Psoas muscle (tissue), 8 donors: ENCODE results near the gene KRT78. TPM values are rescaled to one million over a fixed set of nuclear protein-coding genes. Genes with fewer than 3 reads are reported as not detected.
A peak's percentile ranks its signal among the peaks of the same experiment; 100 is the strongest.

ENCODE experiments used
- ATAC-seq, 4 donors: fragments of 200-7000 bp; cut with Tn5 transposase; one replicate each; pipeline ENCODE4 v1.9.1; 2020; ENCODE audit warnings: moderate library complexity in 3 of 4, mild to moderate bottlenecking in 2 of 4
- DNase-seq, 2 donors: peaks; one replicate each; pipeline ENCODE4 v3.0.0-alpha.2; 2020
- H3K27ac ChIP-seq: fragments of 200-600 bp; one replicate; pipeline ENCODE4 v1.8.0; 2022
- H3K27me3 ChIP-seq, 3 donors: fragments of 200-600 bp in 1 of 3; one replicate each; pipeline versions ENCODE4 v1.6.1 to v1.8.0; 2013 to 2022; ENCODE audit warnings: low read length in 2 of 3, mild to moderate bottlenecking in 2 of 3, moderate library complexity in 1 of 3; ENCODE audit not compliant: insufficient read depth in 3 of 3
- H3K36me3 ChIP-seq, 2 donors: fragments of 200-600 bp in 1 of 2; one replicate each; pipeline versions ENCODE4 v1.6.1 to v1.8.0; 2013 to 2022; ENCODE audit warnings: low read depth in 1 of 2, mild to moderate bottlenecking in 1 of 2, moderate library complexity in 1 of 2; ENCODE audit not compliant: insufficient read depth in 1 of 2
- H3K4me1 ChIP-seq: fragments of 200-600 bp; one replicate; pipeline ENCODE4 v1.8.0; 2022
- H3K4me3 ChIP-seq: fragments of 200-600 bp; one replicate; pipeline ENCODE4 v1.8.0; 2022; ENCODE audit warnings: mild to moderate bottlenecking
- H3K9me3 ChIP-seq: fragments of 200-600 bp; one replicate; pipeline ENCODE4 v1.8.0; 2022
- WGBS, 3 donors: extraction: QIAGEN DNeasy Blood & Tissue Kit; methylation state at CpG; one replicate each; pipeline versions ENCODE4 v1.1.6 to v1.1.7; 2013; 5-methylcytosine and 5-hydroxymethylcytosine counted together
- intact Hi-C, 2 donors: fragments of 100-400 bp; cut with DNase I; formaldehyde crosslinking; loops; one replicate each; pipeline versions ENCODE4 v1.11.0 to v1.14.2; 2022
- polyA plus RNA-seq, 3 donors: library from polyadenylated mRNA; stranded (reverse); fragments of 200-250 nt; gene quantifications; one replicate each; pipeline ENCODE4 v1.2.3, GENCODE V29; 2013
- total RNA-seq, 4 donors: library from RNA; stranded (reverse); fragmentation: NEBNext Ultra II Directional in 2 of 4; extraction: Animal tissue kit (Norgen Biotek cat#: 25700) in 2 of 4; gene quantifications; one replicate each; pipeline versions ENCODE4 v1.2.1 to v1.2.4, GENCODE V29; 2021 to 2023
- TF ChIP-seq, protein P1 (sequence below): fragments of 200-600 bp; IDR thresholded peaks from one replicate; pipeline ENCODE4 v1.8.0; 2022; ENCODE audit warnings: antibody characterized with exemption
- donor health status: healthy with polysubstance abuse.
- donor health status: DM: no; HTN: no; CAD: no; lungs with moderate emphysema.
- donor health status: Bipolar disorder and iron deficiency.
- donor health status: healthy.
- donor health status: DM: yes; HTN: yes; CAD: no.
- donor health status: DM: no; HTN: no; CAD: no.
- donor health status: DM: no; HTN: no; CAD: no.
- donor health status: DM: yes; HTN: yes; CAD: no.

KRT78 gene
- total and polyA plus RNA-seq, 7 donors: 0.04 TPM; not detected in 6

DNA sequence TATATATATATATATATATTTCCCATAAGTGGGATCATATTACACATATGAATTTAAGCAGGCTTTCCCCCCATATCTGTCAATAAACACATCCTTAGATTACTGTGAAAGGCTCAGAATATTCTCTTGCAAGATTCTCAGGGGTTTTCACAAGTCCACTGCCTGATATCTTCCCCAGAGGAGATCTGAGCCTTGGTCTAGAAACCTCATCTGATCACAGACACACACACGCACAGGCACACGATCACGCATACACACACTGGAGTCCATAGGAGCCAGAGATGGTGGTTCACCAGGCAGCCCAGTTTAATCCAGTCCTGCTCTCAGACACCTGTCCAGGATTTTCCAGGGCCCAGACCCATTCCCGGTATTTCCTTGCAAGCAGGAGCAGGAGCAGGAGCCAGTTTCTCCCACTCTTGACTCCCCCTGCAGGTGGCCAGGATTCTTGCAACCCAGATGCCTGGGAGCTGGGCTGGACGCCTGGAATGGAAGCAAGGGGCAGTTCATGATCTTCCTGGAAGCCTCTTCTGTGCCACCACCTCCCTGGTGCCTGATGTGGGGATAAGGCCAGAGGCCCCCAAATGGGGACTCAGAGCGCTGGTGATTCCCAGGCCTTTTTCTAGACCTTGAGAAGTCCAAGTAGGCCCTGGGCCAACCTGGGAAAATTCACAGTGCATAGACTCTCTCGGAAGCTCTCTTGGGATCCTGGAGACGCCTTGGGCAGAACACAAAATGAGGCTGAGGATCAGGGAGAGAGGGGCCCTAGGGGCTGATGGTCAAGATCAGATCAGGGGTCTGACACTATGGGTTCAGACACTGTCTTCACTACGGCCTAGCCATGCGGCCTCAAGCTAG is 16.5 kb upstream of the KRT78 start:
- no peaks in the 10 kb centered on the region for H3K9me3 ChIP-seq
- peak; percentile 45 to 65 for DNase-seq
- no peaks in the 10 kb centered on the region for H3K27me3 ChIP-seq
- no peaks in the 10 kb centered on the region for H3K4me1 ChIP-seq
- peak in 2 of 4 donors; percentile 27 to 53 for ATAC-seq
- TF ChIP-seq, protein P1, sequence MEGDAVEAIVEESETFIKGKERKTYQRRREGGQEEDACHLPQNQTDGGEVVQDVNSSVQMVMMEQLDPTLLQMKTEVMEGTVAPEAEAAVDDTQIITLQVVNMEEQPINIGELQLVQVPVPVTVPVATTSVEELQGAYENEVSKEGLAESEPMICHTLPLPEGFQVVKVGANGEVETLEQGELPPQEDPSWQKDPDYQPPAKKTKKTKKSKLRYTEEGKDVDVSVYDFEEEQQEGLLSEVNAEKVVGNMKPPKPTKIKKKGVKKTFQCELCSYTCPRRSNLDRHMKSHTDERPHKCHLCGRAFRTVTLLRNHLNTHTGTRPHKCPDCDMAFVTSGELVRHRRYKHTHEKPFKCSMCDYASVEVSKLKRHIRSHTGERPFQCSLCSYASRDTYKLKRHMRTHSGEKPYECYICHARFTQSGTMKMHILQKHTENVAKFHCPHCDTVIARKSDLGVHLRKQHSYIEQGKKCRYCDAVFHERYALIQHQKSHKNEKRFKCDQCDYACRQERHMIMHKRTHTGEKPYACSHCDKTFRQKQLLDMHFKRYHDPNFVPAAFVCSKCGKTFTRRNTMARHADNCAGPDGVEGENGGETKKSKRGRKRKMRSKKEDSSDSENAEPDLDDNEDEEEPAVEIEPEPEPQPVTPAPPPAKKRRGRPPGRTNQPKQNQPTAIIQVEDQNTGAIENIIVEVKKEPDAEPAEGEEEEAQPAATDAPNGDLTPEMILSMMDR: peak; percentile 46
- H3K36me3 ChIP-seq: no peaks in the 10 kb centered on the region
- 51 to 53% (median 53%) methylated on average over 10 of the region's 10 CpGs for WGBS, 3 donors
- H3K27ac ChIP-seq: no peak overlapping the region
- no peak overlapping the region for H3K4me3 ChIP-seq
- intact Hi-C loops: no loop called here

DNA sequence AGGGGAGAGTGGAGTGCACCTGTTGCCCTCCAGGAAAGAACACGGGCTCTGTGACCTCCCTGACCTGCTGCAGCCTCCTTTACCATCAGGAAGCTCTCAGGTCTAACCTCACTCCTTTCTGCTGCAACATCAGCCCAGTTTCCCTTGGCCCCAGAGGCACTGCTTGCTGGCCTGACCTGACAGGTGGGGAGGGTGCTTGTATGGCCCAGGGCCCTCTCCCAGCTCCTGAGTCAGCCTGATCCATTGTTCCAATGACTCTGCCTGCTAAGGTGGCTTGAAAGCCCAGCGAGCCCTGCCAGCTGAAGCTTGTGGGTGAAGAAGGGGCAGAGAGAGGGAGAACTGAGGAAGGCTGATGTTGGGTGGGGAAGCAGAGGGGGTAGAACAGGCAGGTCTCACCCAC is 13.2 kb upstream of the KRT78 start:
- ATAC-seq (no peak), DNase-seq (no peak)
- no peaks in the 10 kb centered on the region for H3K27me3 ChIP-seq
- intact Hi-C loops: no loop called here
- H3K27ac ChIP-seq: no peak overlapping the region
- H3K36me3 ChIP-seq: no peaks in the 10 kb centered on the region
- TF ChIP-seq, protein P1: no peak
- no peak overlapping the region for H3K4me3 ChIP-seq
- H3K4me1 ChIP-seq: no peaks in the 10 kb centered on the region
- no peaks in the 10 kb centered on the region for H3K9me3 ChIP-seq
- 41 to 53% (median 51%) methylated on average over 2 of the region's 2 CpGs for WGBS, 3 donors

DNA sequence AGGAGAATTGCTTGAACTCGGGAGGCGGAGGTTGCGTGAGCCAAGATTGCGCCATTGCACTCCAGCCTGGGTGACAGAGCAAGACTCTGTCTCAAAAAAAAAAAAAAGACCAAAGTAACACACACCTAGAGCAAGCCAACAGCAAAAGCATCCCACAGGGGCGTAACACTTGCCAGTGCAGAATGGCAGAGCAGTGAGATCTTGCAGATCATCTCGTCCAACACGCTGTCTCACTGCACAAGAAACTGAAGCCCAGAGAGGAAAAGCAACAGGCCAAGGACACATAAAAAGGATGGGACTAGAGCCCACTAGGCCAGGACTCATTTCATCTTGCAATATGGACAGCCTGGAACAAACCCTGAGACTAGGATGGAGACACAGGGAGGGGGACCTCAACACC is 12.7 kb upstream of the KRT78 start:
- 81 to 91% (median 86%) methylated on average over 7 of the region's 7 CpGs for WGBS, 3 donors
- no peak for DNase-seq
- TF ChIP-seq, protein P1: no peak
- H3K27ac ChIP-seq: no peak overlapping the region
- intact Hi-C loops: no loop called here
- ATAC-seq: no peak
- no peaks in the 10 kb centered on the region for H3K27me3 ChIP-seq
- H3K9me3 ChIP-seq: no peaks in the 10 kb centered on the region
- H3K4me1 ChIP-seq: no peaks in the 10 kb centered on the region
- H3K36me3 ChIP-seq: no peaks in the 10 kb centered on the region
- H3K4me3 ChIP-seq: no peak overlapping the region

- H3K36me3 ChIP-seq: no peaks in the 10 kb centered on the region
- no peaks in the 10 kb centered on the region for H3K4me1 ChIP-seq
- no peak overlapping the region for H3K27ac ChIP-seq
- no peak for ATAC-seq
- TF ChIP-seq, protein P1: no peak
- H3K4me3 ChIP-seq: no peak overlapping the region
- no peaks in the 10 kb centered on the region for H3K27me3 ChIP-seq
- intact Hi-C loops: no loop called here
- WGBS, 3 donors: 66 to 69% (median 66%) methylated on average over 6 of the region's 6 CpGs
- no peaks in the 10 kb centered on the region for H3K9me3 ChIP-seq
- no peak for DNase-seq
Observed at GRCh38 chr12:52860102-52860823, 11.5 kb upstream of the KRT78 start.
